NOMO-1 treated with dmso at 0.1 percent for 144 hours (cell line): ENCODE measurements around the gene ZNF516.
A peak's percentile ranks its signal among the peaks of the same experiment; 100 is the strongest.
"Not testable (repeated sequence)": the region's sequence is repeated elsewhere in the genome, so short reads cannot be mapped to it uniquely, and the experiment has no call there.

Source experiments
- DNase-seq: peaks from one replicate; lab custom pipeline; 2025; ENCODE audit not compliant: unreplicated experiment; lab: John Stamatoyannopoulos, UW

Gene ZNF516

DNA sequence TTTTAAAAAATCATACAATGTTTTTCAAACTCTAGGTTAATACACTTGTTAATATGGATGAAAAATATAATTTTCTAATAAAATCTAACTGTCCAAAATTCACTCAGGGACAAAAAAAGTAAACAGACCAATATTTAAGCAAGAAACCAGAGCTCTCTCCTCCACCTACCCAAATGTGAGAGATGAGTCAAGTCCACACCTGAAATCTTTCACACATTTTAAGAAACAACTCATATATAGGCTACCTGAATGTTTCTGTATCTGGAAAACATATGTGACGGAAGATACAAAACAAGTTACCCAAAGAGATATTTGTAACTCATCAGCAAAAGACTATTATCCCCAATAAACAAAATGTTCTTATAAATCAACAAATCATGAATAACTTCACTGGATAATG, 20.2 kb downstream of the ZNF516 start:
- no peak for DNase-seq

DNA sequence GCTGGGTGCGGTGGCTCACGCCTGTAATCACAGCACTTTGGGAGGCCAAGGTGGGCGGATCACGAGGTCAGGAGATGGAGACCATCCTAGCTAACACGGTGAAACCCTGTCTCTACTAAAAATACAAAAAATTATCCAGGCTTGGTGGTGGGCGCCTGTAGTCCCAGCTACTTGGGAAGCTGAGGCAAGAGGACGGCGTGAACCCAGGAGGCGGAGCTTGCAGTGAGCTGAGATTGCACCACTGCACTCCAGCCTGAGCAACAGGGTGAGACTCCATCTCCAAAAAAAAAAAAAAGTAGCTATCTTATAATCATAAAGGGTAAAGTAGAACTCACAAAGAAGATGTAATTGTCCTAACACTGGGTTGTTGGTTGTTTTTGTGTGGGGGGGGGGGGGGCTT, 21.5 kb downstream of the ZNF516 start:
- DNase-seq = not testable (repeated sequence)

DNA sequence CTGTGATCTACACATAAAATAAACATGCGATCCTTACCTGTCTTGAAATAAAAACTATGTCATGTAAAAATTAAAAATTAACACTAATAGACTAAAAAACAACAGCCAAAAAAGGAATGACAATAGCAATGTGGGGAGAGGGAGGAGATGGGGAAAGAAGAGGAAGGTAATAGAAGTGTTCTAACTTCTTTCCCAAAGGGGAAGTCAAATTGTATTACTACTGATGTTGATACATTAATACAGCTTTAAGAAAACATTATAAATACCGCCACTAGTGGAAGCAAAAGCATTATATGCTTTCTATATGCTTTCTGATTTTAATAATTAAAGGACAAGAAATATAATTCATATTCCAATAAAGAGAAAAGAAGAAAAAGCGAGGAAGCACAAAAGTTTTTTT, 22.2 kb downstream of the ZNF516 start:
- no peak for DNase-seq

DNA sequence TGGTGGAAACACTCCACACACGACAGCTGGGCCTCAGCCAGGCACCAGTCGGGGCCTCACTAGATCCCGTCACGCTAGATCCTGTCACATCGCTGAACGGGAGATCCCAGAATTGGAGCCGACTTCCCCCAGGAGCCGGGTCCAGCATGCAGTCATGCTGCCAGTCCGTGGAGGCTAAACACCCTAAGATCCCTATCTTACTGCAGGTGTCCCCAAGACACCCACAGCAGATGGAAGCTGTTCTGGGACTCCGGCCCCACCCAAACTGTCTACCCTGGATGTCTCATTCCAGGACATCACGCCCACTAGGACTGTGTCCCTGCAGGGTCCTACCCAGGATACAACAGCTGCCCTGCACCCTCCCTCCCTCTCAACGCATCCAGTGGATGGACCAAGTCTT, 23.4 kb downstream of the ZNF516 start:
- DNase-seq = no peak

DNA sequence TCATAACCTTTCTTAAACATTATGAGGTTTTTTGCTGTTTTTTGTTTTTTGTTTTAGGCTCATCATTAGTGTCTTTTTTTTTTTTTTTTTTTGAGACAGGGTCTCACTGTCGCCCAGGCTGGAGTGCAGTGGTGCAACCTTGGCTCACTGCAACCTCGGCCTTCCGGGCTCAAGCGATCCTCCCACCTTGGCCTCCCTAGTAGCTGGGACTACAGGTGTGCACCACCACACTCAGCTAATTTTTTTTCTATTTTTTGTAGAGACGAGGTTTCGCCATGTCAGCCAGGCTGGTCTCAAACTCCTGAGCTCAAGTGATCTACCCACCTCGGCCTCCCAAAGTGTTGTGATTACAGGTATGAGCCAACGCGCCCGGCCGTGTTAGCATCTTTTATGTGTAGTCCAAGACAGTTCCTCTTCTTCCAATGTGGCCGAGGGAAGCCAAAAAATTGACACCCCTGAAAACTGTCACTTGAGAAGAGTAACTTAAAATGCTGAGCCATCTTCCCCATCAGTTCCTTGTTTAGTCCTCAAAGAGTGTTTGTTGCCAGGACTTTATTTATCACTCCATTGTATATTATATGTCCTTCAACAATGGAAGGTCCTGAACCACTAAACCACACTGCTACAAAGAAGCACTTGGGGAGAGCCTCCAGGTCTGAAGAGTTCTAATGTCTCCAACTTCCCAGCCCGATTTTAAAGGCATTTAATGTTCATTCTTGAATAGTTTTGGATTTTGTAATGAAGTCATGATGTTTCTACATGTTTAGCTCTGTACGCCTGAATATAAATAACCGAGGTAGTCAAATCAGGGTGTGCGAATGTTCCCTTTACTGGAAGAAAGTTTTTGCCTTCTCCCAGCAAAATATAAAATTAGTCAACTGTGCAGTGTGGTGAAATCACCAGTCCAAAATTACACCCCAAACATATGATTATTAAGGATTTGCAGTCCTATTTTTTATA, 26.4 kb downstream of the ZNF516 start:
- DNase-seq = no peak

GRCh38 chr18:76467371-76468190, 27.5 kb downstream of the ZNF516 start:
- DNase-seq = peak; percentile 68

DNA sequence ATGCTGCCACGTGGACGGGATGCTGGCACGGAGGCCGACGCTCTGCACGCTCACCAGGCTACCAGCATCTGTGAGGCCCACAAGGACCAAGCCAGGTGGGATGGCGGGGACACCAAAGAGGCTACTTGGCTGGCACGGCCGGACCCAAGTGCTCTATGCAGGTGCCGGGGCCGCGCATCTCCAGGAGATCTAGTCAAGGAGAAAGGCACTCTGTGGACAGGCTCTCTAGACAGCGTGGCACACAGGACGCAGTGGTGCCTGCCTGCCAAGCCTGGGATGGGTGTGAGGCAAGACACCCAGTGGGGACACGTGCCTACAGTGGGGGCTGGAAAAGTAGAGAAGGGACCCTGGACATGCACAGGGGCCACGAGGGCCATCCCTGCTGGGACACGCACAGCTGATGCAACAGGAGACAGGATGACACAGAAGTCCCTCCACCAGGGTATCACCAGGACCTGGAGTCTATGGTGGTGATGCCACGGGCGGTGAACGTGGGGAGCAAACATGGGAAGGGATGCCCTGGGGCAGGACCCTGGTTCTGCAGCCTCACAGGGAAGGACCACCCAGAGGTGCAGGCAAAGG, 28.5 kb downstream of the ZNF516 start:
- DNase-seq = no peak

DNA sequence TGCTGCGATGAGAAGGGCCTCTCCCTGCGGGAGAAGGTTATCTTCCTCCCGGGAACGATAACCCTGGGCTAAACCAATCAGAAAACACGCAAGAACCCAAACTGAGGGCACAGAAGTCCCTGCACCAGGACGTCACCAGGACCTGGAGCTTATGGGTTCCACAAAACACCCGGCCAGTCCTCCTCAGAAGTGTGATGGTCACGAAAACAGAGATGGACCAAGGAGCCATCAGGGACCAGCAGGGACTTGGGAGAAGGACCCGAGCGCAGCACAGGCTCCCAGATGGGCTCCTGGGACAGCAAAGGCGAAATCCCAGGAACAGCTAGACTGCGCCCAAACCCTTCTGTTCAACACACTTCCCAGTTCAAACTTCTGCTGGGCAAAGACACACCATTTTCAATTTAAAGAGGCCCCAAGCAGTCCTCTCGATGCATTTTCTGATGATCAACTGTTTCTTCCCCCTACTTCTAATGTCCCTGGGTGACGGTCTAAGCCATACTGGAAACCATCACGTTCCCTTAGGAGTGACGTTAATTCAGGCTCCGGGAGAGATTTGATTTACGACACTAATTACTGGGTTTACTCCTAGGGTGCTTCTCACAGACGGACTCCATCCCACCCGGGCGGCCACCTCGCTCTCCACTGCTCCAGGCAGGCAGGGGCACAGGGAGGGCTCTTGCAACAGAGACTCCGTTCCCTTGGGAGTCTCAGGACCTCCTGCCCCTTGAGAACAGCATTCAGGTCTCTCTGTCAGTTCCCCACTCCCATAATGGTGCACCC, 29.2 kb downstream of the ZNF516 start:
- DNase-seq = no peak

GRCh38 chr18:76464281-76465259, 30.5 kb downstream of the ZNF516 start:
- no peak for DNase-seq

- DNase-seq = no peak
These were observed 31.2 kb downstream of the ZNF516 start for GRCh38 chr18:76463872-76464271.

- DNase-seq = no peak
These were observed 31.7 kb downstream of the ZNF516 start for GRCh38 chr18:76463358-76463757.

GRCh38 chr18:76462326-76462694, 32.7 kb downstream of the ZNF516 start:
- no peak for DNase-seq

GRCh38 chr18:76461692-76462325, 33.2 kb downstream of the ZNF516 start:
- DNase-seq = no peak

DNA sequence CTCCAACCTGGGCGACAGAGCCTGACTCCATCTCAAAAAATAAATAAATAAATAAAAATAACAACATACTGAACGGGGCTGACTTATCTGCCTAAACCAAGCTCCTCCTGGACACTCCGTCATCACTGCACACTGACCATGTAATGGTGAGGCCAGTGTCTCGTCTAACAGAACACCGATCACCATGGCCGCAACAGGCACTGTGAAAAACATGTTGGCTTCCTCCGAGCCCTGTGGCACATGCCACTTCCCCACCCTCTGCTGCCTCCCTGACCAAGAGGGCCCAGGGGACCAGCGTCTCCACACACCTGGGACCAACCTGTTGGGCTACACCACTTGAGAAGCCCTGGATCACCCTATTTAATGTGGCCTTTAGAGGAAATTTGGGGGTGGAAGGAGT, 33.9 kb downstream of the ZNF516 start:
- DNase-seq = no peak

DNA sequence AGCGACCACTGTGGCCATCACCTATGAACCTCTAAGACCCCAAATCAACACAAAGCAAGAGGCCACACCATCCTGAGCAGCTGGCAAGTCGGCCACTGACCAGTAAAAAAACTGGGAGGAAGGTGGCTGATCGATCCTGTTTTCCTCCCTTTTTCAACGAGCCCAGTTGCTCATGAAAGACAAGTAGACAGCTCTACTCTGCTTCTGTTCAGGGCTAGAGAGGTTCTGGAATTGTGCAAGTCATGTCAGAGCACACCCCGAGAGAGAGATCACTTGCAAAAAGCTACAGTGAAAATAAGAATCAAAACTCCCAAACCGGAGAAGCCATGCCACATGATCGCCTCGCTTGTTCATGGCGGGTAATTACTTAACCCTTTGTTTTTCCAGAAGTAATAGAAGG, 34.6 kb downstream of the ZNF516 start:
- no peak for DNase-seq

DNA sequence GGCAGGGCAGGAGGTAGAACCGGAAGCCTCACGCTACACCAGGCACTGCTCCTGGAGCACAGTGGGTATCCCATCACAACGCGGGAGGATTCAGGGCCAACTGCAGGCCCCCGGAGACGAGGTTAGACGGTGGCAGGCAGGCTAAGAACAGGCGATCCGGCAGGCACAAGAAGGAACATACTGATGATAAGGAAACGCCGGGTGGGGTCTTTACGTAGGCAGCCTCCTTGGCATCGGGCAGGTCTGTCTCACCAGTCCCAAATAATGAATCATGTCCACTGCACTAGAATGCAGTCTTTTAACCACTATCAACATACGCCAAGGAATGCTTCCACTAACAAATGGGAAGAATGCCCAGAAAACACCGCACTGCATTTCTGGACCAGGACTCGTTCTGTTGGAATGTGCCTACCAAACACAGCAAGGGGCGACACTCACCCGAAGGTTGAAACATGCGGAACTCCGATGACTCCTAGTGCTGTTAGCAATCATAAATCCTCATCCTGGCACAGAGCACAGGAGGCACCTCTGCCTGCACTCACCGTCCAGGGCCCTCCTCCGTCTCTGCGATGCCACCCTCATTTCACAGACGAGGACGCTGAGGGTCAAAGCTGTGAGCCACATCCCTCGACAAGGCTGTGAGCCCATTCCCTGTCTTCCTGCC, 35.2 kb downstream of the ZNF516 start:
- DNase-seq = no peak

- no peak for DNase-seq
These were observed 35.7 kb downstream of the ZNF516 start for GRCh38 chr18:76459312-76459686.

GRCh38 chr18:76458522-76459311, 36.3 kb downstream of the ZNF516 start:
- DNase-seq = no peak
